Keratinocyte (primary cell): Measurements from ENCODE around the gene TRMT112. TPM values are rescaled to one million over a fixed set of nuclear protein-coding genes. Genes with fewer than 3 reads are reported as not detected.
A peak's percentile ranks its signal among the peaks of the same experiment; 100 is the strongest.

Source experiments
- DNase-seq: peaks from one replicate; pipeline ENCODE4 v3.0.0-alpha.2; 2011; ENCODE audit warnings: low read depth, missing footprints, low spot score
- FAIRE-seq: peaks from 2 replicates; lab custom pipeline; 2011; peaks lifted over from hg19 to GRCh38; lab: Jason Lieb, UNC
- H2AFZ ChIP-seq: 2 replicates; pipeline ENCODE4 v1.6.0; 2012; ENCODE audit warnings: low read length, control low read depth, inconsistent platforms; ENCODE audit not compliant: control insufficient read depth
- H3K27ac ChIP-seq: 2 replicates; pipeline ENCODE4 v1.5.1; 2011; ENCODE audit warnings: low read length; ENCODE audit not compliant: control insufficient read depth, insufficient read depth
- H3K27me3 ChIP-seq: 3 replicates; pipeline ENCODE4 v1.6.0; 2011; ENCODE audit warnings: low read length; ENCODE audit not compliant: control insufficient read depth, insufficient read depth; ENCODE audit errors: extremely low read depth
- H3K36me3 ChIP-seq, 2 experiments: 2 replicates in 1 of 2; 3 replicates in 1 of 2; pipeline ENCODE4 v1.5.1; 2011; ENCODE audit warnings: low read length in 2 of 2, mild to moderate bottlenecking in 1 of 2; ENCODE audit not compliant: control insufficient read depth in 2 of 2, insufficient read depth in 2 of 2; ENCODE audit errors: extremely low read depth in 1 of 2
- H3K4me1 ChIP-seq: 3 replicates; pipeline ENCODE4 v1.5.1; 2011; ENCODE audit warnings: low read length; ENCODE audit not compliant: control insufficient read depth, insufficient read depth; ENCODE audit errors: extremely low read depth
- H3K4me2 ChIP-seq: 3 replicates; pipeline ENCODE4 v1.6.0; 2011; ENCODE audit warnings: low read depth, low read length; ENCODE audit not compliant: control insufficient read depth, insufficient read depth; ENCODE audit errors: extremely low read depth
- H3K4me3 ChIP-seq, 3 experiments: fragments of 200-600 bp in 1 of 3; sonication (generic) in 1 of 3; 2 replicates in 2 of 3; 3 replicates in 1 of 3; pipeline ENCODE4 v1.5.1; 2011 to 2016; ENCODE audit warnings: low read length in 3 of 3, mild to moderate bottlenecking in 3 of 3, control low read depth in 2 of 3, inconsistent platforms in 1 of 3, low read depth in 1 of 3, mixed read lengths in 1 of 3, mixed run types in 1 of 3, moderate library complexity in 1 of 3; ENCODE audit not compliant: control insufficient read depth in 2 of 3, insufficient read depth in 2 of 3; ENCODE audit errors: extremely low read depth in 1 of 3
- H3K79me2 ChIP-seq: 2 replicates; pipeline ENCODE4 v1.6.0; 2012; ENCODE audit warnings: low read length; ENCODE audit not compliant: control insufficient read depth, insufficient read depth
- H3K9ac ChIP-seq: 3 replicates; pipeline ENCODE4 v1.6.0; 2011; ENCODE audit warnings: low read length; ENCODE audit not compliant: control insufficient read depth, insufficient read depth; ENCODE audit errors: extremely low read depth
- H3K9me1 ChIP-seq: 3 replicates; pipeline ENCODE4 v1.6.0; 2011; ENCODE audit warnings: low read length; ENCODE audit not compliant: control insufficient read depth, insufficient read depth; ENCODE audit errors: extremely low read depth
- H3K9me3 ChIP-seq: 2 replicates; pipeline ENCODE4 v1.5.1; 2012; ENCODE audit warnings: low read depth, low read length; ENCODE audit not compliant: control insufficient read depth
- H4K20me1 ChIP-seq: 3 replicates; pipeline ENCODE4 v1.6.0; 2011; ENCODE audit warnings: low read length; ENCODE audit not compliant: control insufficient read depth, insufficient read depth; ENCODE audit errors: extremely low read depth
- EZH2 ChIP-seq: IDR thresholded peaks from one replicate; pipeline ENCODE4 v1.6.1; 2012; ENCODE audit warnings: inconsistent platforms, mild to moderate bottlenecking, low read length, moderate library complexity
- dilution Hi-C: fragments of 300-500 bp; cut with MboI; formaldehyde crosslinking; loops from one replicate; pipeline ENCODE4 v1.7.0; 2020; ENCODE audit warnings: low sequenced_read_pairs; ENCODE audit not compliant: extremely low pct_ligation_motif_present
- polyA plus RNA-seq, 5 experiments: library from polyadenylated mRNA; depleted of rRNA in 3 of 5; stranded (reverse) in 3 of 5; stranded (forward) in 1 of 5; unstranded in 1 of 5; fragments of >200 nt; gene quantifications; 1 replicate in 1 of 5; 2 replicates in 3 of 5; 3 replicates in 1 of 5; pipeline versions ENCODE4 v1.2.1 to v1.2.3, GENCODE V29; 2011 to 2012; ENCODE audit warnings: missing spikeins in 2 of 5, low read depth in 1 of 5, low replicate concordance in 1 of 5
- TF ChIP-seq, protein P1 (sequence below), 3 experiments: IDR thresholded peaks in 1 of 3; conservative IDR thresholded peaks in 1 of 3; optimal IDR thresholded peaks in 1 of 3; 2 replicates in 2 of 3; 3 replicates in 1 of 3; pipeline versions ENCODE3 to v1.5.1; 2011; ENCODE audit warnings: low read length in 3 of 3, mild to moderate bottlenecking in 3 of 3, moderate library complexity in 2 of 3, control low read depth in 1 of 3, inconsistent platforms in 1 of 3; ENCODE audit not compliant: insufficient read depth in 2 of 3; ENCODE audit errors: extremely low read depth in 1 of 3

Gene TRMT112
- polyA plus RNA-seq, 1 donor (not counting 4 experiments of a cell fraction or from before 2014, with no cell fraction given): 408 TPM

GRCh38 chr11:64268893-64269539 is 48.3 kb downstream of the TRMT112 start:
- Histone ChIP-seq H3K9me1 (no peaks in the 10 kb centered on the region), H3K4me3 (peak overlapping the region; percentile 35 to 70 (median 65)), H3K4me2 (peak overlapping the region; percentile 87), H3K79me2 (no peaks in the 10 kb centered on the region), H3K27me3 (no peaks in the 10 kb centered on the region), H3K27ac (peak overlapping the region; percentile 78), H3K4me1 (peaks cover 55% of the 10 kb centered on the region), H3K36me3 (peaks cover 16 to 34% of the 10 kb centered on the region in 2 experiments), H3K9me3 (no peaks in the 10 kb centered on the region), H2AFZ (no peak overlapping the region), H4K20me1 (no peaks in the 10 kb centered on the region), H3K9ac (peak overlapping the region; percentile 72)
- dilution Hi-C loops: no loop called here
- FAIRE-seq (no peak), DNase-seq (no peak)
- TF ChIP-seq, protein P1, sequence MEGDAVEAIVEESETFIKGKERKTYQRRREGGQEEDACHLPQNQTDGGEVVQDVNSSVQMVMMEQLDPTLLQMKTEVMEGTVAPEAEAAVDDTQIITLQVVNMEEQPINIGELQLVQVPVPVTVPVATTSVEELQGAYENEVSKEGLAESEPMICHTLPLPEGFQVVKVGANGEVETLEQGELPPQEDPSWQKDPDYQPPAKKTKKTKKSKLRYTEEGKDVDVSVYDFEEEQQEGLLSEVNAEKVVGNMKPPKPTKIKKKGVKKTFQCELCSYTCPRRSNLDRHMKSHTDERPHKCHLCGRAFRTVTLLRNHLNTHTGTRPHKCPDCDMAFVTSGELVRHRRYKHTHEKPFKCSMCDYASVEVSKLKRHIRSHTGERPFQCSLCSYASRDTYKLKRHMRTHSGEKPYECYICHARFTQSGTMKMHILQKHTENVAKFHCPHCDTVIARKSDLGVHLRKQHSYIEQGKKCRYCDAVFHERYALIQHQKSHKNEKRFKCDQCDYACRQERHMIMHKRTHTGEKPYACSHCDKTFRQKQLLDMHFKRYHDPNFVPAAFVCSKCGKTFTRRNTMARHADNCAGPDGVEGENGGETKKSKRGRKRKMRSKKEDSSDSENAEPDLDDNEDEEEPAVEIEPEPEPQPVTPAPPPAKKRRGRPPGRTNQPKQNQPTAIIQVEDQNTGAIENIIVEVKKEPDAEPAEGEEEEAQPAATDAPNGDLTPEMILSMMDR (optimal IDR thresholded peaks at IDR 0.05 in 1 of 3, IDR thresholded peaks at IDR 0.05 in 1 of 3, conservative IDR thresholded peaks at IDR 0.05 in 1 of 3; ENCODE audit: extremely low read depth in 1 of 3, insufficient read depth in 2 of 3, low read length in 3 of 3): no peak
- no peak for TF ChIP-seq EZH2

- Histone ChIP-seq H3K79me2 (no peaks in the 10 kb centered on the region), H3K9me3 (no peaks in the 10 kb centered on the region), H3K27me3 (no peaks in the 10 kb centered on the region), H3K9me1 (no peaks in the 10 kb centered on the region), H3K4me2 (peak overlapping the region; percentile 87), H4K20me1 (no peaks in the 10 kb centered on the region), H3K27ac (peak overlapping the region; percentile 78), H3K4me3 (peak overlapping the region in 1 of 3 experiments; percentile 70), H2AFZ (no peak overlapping the region), H3K9ac (peak overlapping the region; percentile 72), H3K36me3 (peaks cover 19 to 42% of the 10 kb centered on the region in 2 experiments), H3K4me1 (peaks cover 56% of the 10 kb centered on the region)
- DNase-seq (no peak), FAIRE-seq (no peak)
- dilution Hi-C loops: no loop called here
- TF ChIP-seq EZH2: no peak
- TF ChIP-seq, protein P1 (optimal IDR thresholded peaks at IDR 0.05 in 1 of 3, IDR thresholded peaks at IDR 0.05 in 1 of 3, conservative IDR thresholded peaks at IDR 0.05 in 1 of 3; ENCODE audit: extremely low read depth in 1 of 3, insufficient read depth in 2 of 3, low read length in 3 of 3): no peak
These were observed 49.1 kb downstream of the TRMT112 start for GRCh38 chr11:64268025-64268892.
